ENCODE data around the gene MAIP1.
"Not testable (repeated sequence)": the region's sequence is repeated elsewhere in the genome, so short reads cannot be mapped to it uniquely, and the experiment has no call there.

The MAIP1 gene

GRCh38 chr2:199955339-199956061 is at the start of gene MAIP1, which contains the start of gene TYW5:
Gene MAIP1, plus strand, starts transcription at chr2:199955582. Its CDS starts 217 bp downstream, at chr2:199955799.
Gene TYW5, minus strand, starts transcription at chr2:199955491. Its CDS starts 21 bp downstream, at chr2:199955470.
- peak; percentile 80 for DNase-seq (ENCODE audit: low spot score)

GRCh38 chr2:199907008-199907714 is 48.2 kb upstream of the MAIP1 start:
- DNase-seq (ENCODE audit: low spot score), result peak; percentile 40

GRCh38 chr2:199910338-199911051 is 44.9 kb upstream of the MAIP1 start:
- no peak for DNase-seq (ENCODE audit: low spot score)

- peak; percentile 96 for DNase-seq (ENCODE audit: low spot score)
These were observed 44.1 kb upstream of the MAIP1 start, which contains the start of gene C2orf69 for GRCh38 chr2:199911052-199911876. Gene C2orf69, plus strand, starts transcription at chr2:199911293. Its CDS starts 146 bp downstream, at chr2:199911439.

- no peak for DNase-seq (ENCODE audit: low spot score)
These were observed 43.6 kb upstream of the MAIP1 start for GRCh38 chr2:199911877-199912161.

- DNase-seq (ENCODE audit: low spot score), result not testable (repeated sequence)
These were observed 42.7 kb upstream of the MAIP1 start for GRCh38 chr2:199912553-199913114.

GRCh38 chr2:199914372-199914958 is 40.9 kb upstream of the MAIP1 start:
- DNase-seq (ENCODE audit: low spot score), result no peak

- DNase-seq (ENCODE audit: low spot score), result no peak
These were observed 38.4 kb upstream of the MAIP1 start for GRCh38 chr2:199916980-199917379.

GRCh38 chr2:199922856-199923255 is 32.5 kb upstream of the MAIP1 start:
- DNase-seq (ENCODE audit: low spot score), result no peak

- no peak for DNase-seq (ENCODE audit: low spot score)
These were observed 31.5 kb upstream of the MAIP1 start for GRCh38 chr2:199923924-199924323.

- no peak for DNase-seq (ENCODE audit: low spot score)
These were observed 28.6 kb upstream of the MAIP1 start for GRCh38 chr2:199926806-199927205.

GRCh38 chr2:199928226-199928625 is 27.2 kb upstream of the MAIP1 start:
- DNase-seq (ENCODE audit: low spot score), result no peak

- DNase-seq (ENCODE audit: low spot score), result no peak
These were observed 26.8 kb upstream of the MAIP1 start for GRCh38 chr2:199928626-199929025.

GRCh38 chr2:199929262-199929661 is 26.1 kb upstream of the MAIP1 start:
- DNase-seq (ENCODE audit: low spot score), result no peak

- DNase-seq (ENCODE audit: low spot score), result no peak
These were observed 23.0 kb upstream of the MAIP1 start for GRCh38 chr2:199932312-199932855.

GRCh38 chr2:199933466-199933865 is 21.9 kb upstream of the MAIP1 start:
- DNase-seq (ENCODE audit: low spot score), result no peak

- no peak for DNase-seq (ENCODE audit: low spot score)
These were observed 18.8 kb upstream of the MAIP1 start for GRCh38 chr2:199936554-199936953.

GRCh38 chr2:199940373-199940772 is 15.0 kb upstream of the MAIP1 start:
- DNase-seq (ENCODE audit: low spot score), result peak; percentile 62

- DNase-seq (ENCODE audit: low spot score), result no peak
These were observed 12.0 kb upstream of the MAIP1 start for GRCh38 chr2:199943373-199943772.

- DNase-seq (ENCODE audit: low spot score), result no peak
These were observed 9.2 kb upstream of the MAIP1 start for GRCh38 chr2:199946196-199946595.

GRCh38 chr2:199946836-199947235 is 8.5 kb upstream of the MAIP1 start:
- no peak for DNase-seq (ENCODE audit: low spot score)

Data from NAMALWA (cell line).